Measurements from ENCODE around the gene SHISAL1.
"Not testable (repeated sequence)": the region's sequence is repeated elsewhere in the genome, so short reads cannot be mapped to it uniquely, and the experiment has no call there.

The SHISAL1 gene

GRCh38 chr22:44256556-44257485 lies 55.9 kb downstream of the SHISAL1 start:
- no peak for DNase-seq

GRCh38 chr22:44256085-44256484 lies 56.7 kb downstream of the SHISAL1 start:
- DNase-seq: no peak

GRCh38 chr22:44254811-44255210 lies 57.9 kb downstream of the SHISAL1 start:
- DNase-seq: no peak

GRCh38 chr22:44249376-44250147 lies 63.2 kb downstream of the SHISAL1 start:
- no peak for DNase-seq

- no peak for DNase-seq
These were observed 63.8 kb downstream of the SHISAL1 start for GRCh38 chr22:44248926-44249325.

GRCh38 chr22:44247923-44248892 lies 64.5 kb downstream of the SHISAL1 start:
- no peak for DNase-seq

GRCh38 chr22:44247346-44247745 lies 65.4 kb downstream of the SHISAL1 start:
- DNase-seq: no peak

GRCh38 chr22:44246615-44247326 lies 66.0 kb downstream of the SHISAL1 start:
- no peak for DNase-seq

- no peak for DNase-seq
These were observed 66.9 kb downstream of the SHISAL1 start for GRCh38 chr22:44245867-44246266.

GRCh38 chr22:44245438-44245837 lies 67.3 kb downstream of the SHISAL1 start:
- no peak for DNase-seq

- no peak for DNase-seq
These were observed 68.4 kb downstream of the SHISAL1 start for GRCh38 chr22:44244265-44244822.

GRCh38 chr22:44243761-44244160 lies 69.0 kb downstream of the SHISAL1 start:
- no peak for DNase-seq

GRCh38 chr22:44242946-44243724 lies 69.6 kb downstream of the SHISAL1 start:
- DNase-seq: no peak

- not testable (repeated sequence) for DNase-seq
These were observed 71.6 kb downstream of the SHISAL1 start for GRCh38 chr22:44241121-44241520.

GRCh38 chr22:44237290-44237689 lies 75.5 kb downstream of the SHISAL1 start:
- no peak for DNase-seq

- DNase-seq: not testable (repeated sequence)
These were observed 78.4 kb downstream of the SHISAL1 start for GRCh38 chr22:44234372-44234771.

GRCh38 chr22:44231233-44231632 lies 81.5 kb downstream of the SHISAL1 start:
- no peak for DNase-seq

GRCh38 chr22:44229809-44230208 lies 82.9 kb downstream of the SHISAL1 start:
- no peak for DNase-seq

GRCh38 chr22:44229331-44229730 lies 83.4 kb downstream of the SHISAL1 start:
- no peak for DNase-seq

GRCh38 chr22:44225812-44226211 lies 86.9 kb downstream of the SHISAL1 start:
- no peak for DNase-seq

All from activated CD4-positive, alpha-beta T cell treated with anti-CD3 and anti-CD28 coated beads for 4 hours (primary cell).